ENCODE data around the gene POLR2A.
A peak's percentile ranks its signal among the peaks of the same experiment; 100 is the strongest.

DNA sequence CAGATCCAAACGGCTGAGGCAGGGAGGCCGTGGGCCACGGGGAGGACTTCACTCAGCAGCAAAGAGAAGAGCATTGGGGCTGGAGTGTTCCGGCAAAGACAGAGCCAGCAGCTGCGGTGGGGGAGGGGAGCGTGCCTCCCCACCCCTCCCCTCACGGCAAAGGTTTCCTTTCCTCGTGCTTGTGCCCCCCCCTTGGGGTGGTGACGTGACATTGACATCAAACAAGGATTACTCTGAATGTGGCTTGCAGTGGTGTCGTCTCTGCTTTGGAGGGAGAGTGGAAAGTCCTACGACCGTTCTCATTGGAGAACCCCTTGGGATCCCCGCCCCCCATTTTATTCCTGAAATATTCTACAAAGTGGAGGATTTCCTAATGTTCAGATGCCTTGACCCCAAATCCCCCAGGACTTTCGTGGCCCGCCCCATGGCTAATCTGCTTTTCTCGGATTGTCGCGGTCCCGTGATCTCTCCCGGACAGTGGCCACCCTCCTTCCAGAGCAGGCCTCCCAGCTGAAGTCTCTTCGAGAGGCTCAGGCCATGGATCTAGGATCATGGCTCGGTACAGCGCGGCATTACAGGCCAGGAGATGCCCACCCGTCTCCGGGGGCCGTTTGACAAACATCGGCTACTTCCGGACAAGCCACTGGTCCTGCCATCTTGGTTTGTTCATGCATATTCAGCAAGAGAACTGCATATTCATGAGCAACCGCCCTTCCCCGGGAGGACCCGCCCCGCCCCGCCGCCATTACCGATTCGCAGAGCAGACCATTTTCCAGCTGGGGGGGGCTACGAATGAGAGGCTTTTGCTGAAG lies 705 bp upstream of the POLR2A start:
- TF ChIP-seq CTCF (IDR thresholded peaks at IDR 0.05) = no peak
- peak in 1 of 2 donors; percentile 70 for TF ChIP-seq POLR2A (IDR thresholded peaks at IDR 0.05)
